Neural cell (in vitro differentiated cells): ENCODE results near the gene METTL6. TPM values are rescaled to one million over a fixed set of nuclear protein-coding genes. Genes with fewer than 3 reads are reported as not detected.

Source experiments
- H2AFZ ChIP-seq: fragments of 200-600, 300-800 bp; sonication (generic), shearing (Covaris generic); 2 replicates; pipeline ENCODE4 v1.6.0; 2014; ENCODE audit warnings: low read depth, mild to moderate bottlenecking, antibody characterized with exemption, low read length, moderate library complexity
- H3F3A ChIP-seq: fragments of 200-600 bp; shearing (Covaris generic); 2 replicates; pipeline ENCODE4 v1.6.1; 2016; ENCODE audit warnings: mild to moderate bottlenecking, moderate library complexity, mixed read lengths, antibody characterized with exemption, low read length; ENCODE audit not compliant: insufficient read depth, poor library complexity, severe bottlenecking
- H3K27ac ChIP-seq: fragments of 200-600, 300-800 bp; sonication (generic), shearing (Covaris generic); 2 replicates; pipeline ENCODE4 v1.5.1; 2014; ENCODE audit warnings: mild to moderate bottlenecking, low read length, moderate library complexity
- H3K27me3 ChIP-seq: fragments of 300-800, 200-600 bp; sonication (generic), shearing (Covaris generic); 2 replicates; pipeline ENCODE4 v1.6.0; 2014; ENCODE audit warnings: mild to moderate bottlenecking, low read depth, low read length, moderate library complexity; ENCODE audit not compliant: insufficient read depth
- H3K36me3 ChIP-seq: fragments of 300-800, 200-600 bp; sonication (generic), shearing (Covaris generic); 2 replicates; pipeline ENCODE4 v1.5.1; 2014; ENCODE audit warnings: mild to moderate bottlenecking, antibody characterized with exemption, low read length, moderate library complexity; ENCODE audit not compliant: insufficient read depth
- H3K4me2 ChIP-seq: fragments of 300-800, 200-600 bp; sonication (generic), shearing (Covaris generic); 2 replicates; pipeline ENCODE4 v1.6.0; 2014; ENCODE audit warnings: mild to moderate bottlenecking, low read length
- H3K4me3 ChIP-seq: fragments of 300-800, 200-600 bp; sonication (generic), shearing (Covaris generic); 2 replicates; pipeline ENCODE4 v1.5.1; 2014; ENCODE audit warnings: mild to moderate bottlenecking, low read length, moderate library complexity
- H3K79me2 ChIP-seq: fragments of 200-600 bp; shearing (Covaris generic); replicated peaks from 2 replicates; pipeline ENCODE4 v1.6.0; 2014; ENCODE audit warnings: mild to moderate bottlenecking, low read length, moderate library complexity; ENCODE audit not compliant: insufficient read depth
- H3K9ac ChIP-seq: fragments of 300-800, 200-600 bp; sonication (generic), shearing (Covaris generic); 2 replicates; pipeline ENCODE4 v1.6.1; 2016; ENCODE audit warnings: mild to moderate bottlenecking, low read length, mixed read lengths
- H3K9me2 ChIP-seq: fragments of 200-600 bp; shearing (Covaris generic); 2 replicates; pipeline ENCODE4 v1.6.1; 2016; ENCODE audit warnings: mild to moderate bottlenecking, low read length, mixed read lengths; ENCODE audit not compliant: insufficient read depth
- H3K9me3 ChIP-seq: fragments of 200-600, 300-800 bp; sonication (generic), shearing (Covaris generic); 2 replicates; pipeline ENCODE4 v1.6.1; 2016; ENCODE audit warnings: mild to moderate bottlenecking, mixed run types, low read length, moderate library complexity, mixed read lengths
- H4K20me1 ChIP-seq: fragments of 200-600 bp; shearing (Covaris generic); 2 replicates; pipeline ENCODE4 v1.6.1; 2016; ENCODE audit warnings: mild to moderate bottlenecking, mixed run types; ENCODE audit not compliant: insufficient read depth
- EP300 ChIP-seq: fragments of 450-650 bp; conservative IDR thresholded peaks from 2 replicates; pipeline ENCODE4 v1.6.1; 2014; ENCODE audit warnings: antibody characterized with exemption, mild to moderate bottlenecking, moderate library complexity; ENCODE audit not compliant: poor library complexity, severe bottlenecking
- EZH2 ChIP-seq: fragments of 200-600, 300-800 bp; shearing (Covaris generic), sonication (generic); IDR thresholded peaks from 2 replicates; pipeline ENCODE4 v1.6.1; 2014; ENCODE audit warnings: antibody characterized with exemption, low read length, borderline replicate concordance, mild to moderate bottlenecking; ENCODE audit not compliant: insufficient read depth, poor library complexity, severe bottlenecking
- MXI1 ChIP-seq: fragments of 450-650 bp; conservative IDR thresholded peaks from 2 replicates; pipeline ENCODE4 v1.6.1; 2014; ENCODE audit warnings: antibody characterized with exemption, mild to moderate bottlenecking; ENCODE audit not compliant: poor library complexity, severe bottlenecking
- POLR2AphosphoS5 ChIP-seq: IDR thresholded peaks from 2 replicates; pipeline ENCODE4 v1.6.1; 2012
- RAD21 ChIP-seq: fragments of 450-650 bp; conservative IDR thresholded peaks from 2 replicates; pipeline ENCODE4 v1.6.1; 2014; ENCODE audit warnings: antibody characterized with exemption, mild to moderate bottlenecking, moderate library complexity
- SMC3 ChIP-seq: fragments of 450-650 bp; conservative IDR thresholded peaks from 2 replicates; pipeline ENCODE4 v1.6.1; 2014; ENCODE audit warnings: antibody characterized with exemption, mild to moderate bottlenecking, moderate library complexity; ENCODE audit not compliant: poor library complexity
- TAF1 ChIP-seq: IDR thresholded peaks from 2 replicates; pipeline ENCODE4 v1.6.1; 2012; ENCODE audit warnings: low read depth
- polyA plus RNA-seq: library from polyadenylated mRNA; depleted of rRNA; stranded (reverse); fragments of >200 nt; gene quantifications from 2 replicates; pipeline ENCODE4 v1.2.3, GENCODE V29; 2014
- TF ChIP-seq, protein P1 (sequence below): fragments of 450-650 bp; IDR thresholded peaks from 2 replicates; pipeline ENCODE4 v1.5.1; 2014; ENCODE audit warnings: antibody characterized with exemption, mild to moderate bottlenecking, moderate library complexity; ENCODE audit not compliant: poor library complexity, severe bottlenecking
- TF ChIP-seq, protein P2 (sequence below): IDR thresholded peaks from 2 replicates; pipeline ENCODE4 v1.6.1; 2012; ENCODE audit warnings: borderline replicate concordance

METTL6 gene
- polyA plus RNA-seq, 1 donor from 2014 or later = 60.8 TPM

DNA sequence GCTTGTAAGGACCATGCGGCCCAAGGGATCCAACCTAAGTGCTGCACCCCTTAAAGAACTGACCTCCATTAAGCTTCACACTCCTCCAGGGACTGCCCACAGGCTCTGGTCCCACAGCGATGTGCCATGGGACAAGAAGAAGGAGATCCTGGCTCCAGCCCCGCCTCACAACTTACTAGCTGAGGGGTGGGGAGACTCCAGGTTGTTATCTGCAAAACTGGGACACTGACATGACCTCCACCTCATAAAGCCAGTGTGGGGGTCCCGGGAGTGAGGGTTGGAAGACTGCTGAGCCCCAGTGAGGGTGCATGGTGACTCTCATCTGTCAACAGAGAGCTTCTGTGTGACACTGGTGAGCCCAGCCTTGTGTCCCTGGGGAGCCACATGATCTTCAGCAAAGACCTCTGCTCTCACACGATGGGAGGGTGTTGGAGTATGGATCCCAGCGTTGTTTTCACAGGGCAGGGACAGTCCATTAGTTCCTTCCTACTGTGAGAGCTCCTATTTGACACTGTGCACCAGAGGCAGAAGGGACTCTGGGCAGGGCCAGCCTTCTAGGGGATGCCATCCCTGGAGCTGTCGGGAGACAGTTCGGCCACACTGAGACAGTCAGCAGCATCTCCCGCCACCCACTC is 26.8 kb upstream of the METTL6 start:
- Histone ChIP-seq H3K9me3 (no peaks in the 10 kb centered on the region), H3K4me2 (no peak overlapping the region), H3K9ac (no peak overlapping the region), H4K20me1 (no peaks in the 10 kb centered on the region), H3K9me2 (no peaks in the 10 kb centered on the region), H3K27ac (no peak overlapping the region), H3K27me3 (no peaks in the 10 kb centered on the region), H2AFZ (no peak overlapping the region), H3K36me3 (no peaks in the 10 kb centered on the region), H3K4me3 (no peak overlapping the region), H3K79me2 (no peaks in the 10 kb centered on the region), H3F3A (no peaks in the 10 kb centered on the region)
- no peak for TF ChIP-seq SMC3
- no peak for TF ChIP-seq RAD21
- no peak for TF ChIP-seq POLR2AphosphoS5
- no peak for TF ChIP-seq EZH2
- no peak for TF ChIP-seq MXI1
- no peak for TF ChIP-seq TAF1
- TF ChIP-seq EP300 = no peak
- TF ChIP-seq, protein P1, sequence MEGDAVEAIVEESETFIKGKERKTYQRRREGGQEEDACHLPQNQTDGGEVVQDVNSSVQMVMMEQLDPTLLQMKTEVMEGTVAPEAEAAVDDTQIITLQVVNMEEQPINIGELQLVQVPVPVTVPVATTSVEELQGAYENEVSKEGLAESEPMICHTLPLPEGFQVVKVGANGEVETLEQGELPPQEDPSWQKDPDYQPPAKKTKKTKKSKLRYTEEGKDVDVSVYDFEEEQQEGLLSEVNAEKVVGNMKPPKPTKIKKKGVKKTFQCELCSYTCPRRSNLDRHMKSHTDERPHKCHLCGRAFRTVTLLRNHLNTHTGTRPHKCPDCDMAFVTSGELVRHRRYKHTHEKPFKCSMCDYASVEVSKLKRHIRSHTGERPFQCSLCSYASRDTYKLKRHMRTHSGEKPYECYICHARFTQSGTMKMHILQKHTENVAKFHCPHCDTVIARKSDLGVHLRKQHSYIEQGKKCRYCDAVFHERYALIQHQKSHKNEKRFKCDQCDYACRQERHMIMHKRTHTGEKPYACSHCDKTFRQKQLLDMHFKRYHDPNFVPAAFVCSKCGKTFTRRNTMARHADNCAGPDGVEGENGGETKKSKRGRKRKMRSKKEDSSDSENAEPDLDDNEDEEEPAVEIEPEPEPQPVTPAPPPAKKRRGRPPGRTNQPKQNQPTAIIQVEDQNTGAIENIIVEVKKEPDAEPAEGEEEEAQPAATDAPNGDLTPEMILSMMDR = no peak
- TF ChIP-seq, protein P2, sequence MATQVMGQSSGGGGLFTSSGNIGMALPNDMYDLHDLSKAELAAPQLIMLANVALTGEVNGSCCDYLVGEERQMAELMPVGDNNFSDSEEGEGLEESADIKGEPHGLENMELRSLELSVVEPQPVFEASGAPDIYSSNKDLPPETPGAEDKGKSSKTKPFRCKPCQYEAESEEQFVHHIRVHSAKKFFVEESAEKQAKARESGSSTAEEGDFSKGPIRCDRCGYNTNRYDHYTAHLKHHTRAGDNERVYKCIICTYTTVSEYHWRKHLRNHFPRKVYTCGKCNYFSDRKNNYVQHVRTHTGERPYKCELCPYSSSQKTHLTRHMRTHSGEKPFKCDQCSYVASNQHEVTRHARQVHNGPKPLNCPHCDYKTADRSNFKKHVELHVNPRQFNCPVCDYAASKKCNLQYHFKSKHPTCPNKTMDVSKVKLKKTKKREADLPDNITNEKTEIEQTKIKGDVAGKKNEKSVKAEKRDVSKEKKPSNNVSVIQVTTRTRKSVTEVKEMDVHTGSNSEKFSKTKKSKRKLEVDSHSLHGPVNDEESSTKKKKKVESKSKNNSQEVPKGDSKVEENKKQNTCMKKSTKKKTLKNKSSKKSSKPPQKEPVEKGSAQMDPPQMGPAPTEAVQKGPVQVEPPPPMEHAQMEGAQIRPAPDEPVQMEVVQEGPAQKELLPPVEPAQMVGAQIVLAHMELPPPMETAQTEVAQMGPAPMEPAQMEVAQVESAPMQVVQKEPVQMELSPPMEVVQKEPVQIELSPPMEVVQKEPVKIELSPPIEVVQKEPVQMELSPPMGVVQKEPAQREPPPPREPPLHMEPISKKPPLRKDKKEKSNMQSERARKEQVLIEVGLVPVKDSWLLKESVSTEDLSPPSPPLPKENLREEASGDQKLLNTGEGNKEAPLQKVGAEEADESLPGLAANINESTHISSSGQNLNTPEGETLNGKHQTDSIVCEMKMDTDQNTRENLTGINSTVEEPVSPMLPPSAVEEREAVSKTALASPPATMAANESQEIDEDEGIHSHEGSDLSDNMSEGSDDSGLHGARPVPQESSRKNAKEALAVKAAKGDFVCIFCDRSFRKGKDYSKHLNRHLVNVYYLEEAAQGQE = no peak

DNA sequence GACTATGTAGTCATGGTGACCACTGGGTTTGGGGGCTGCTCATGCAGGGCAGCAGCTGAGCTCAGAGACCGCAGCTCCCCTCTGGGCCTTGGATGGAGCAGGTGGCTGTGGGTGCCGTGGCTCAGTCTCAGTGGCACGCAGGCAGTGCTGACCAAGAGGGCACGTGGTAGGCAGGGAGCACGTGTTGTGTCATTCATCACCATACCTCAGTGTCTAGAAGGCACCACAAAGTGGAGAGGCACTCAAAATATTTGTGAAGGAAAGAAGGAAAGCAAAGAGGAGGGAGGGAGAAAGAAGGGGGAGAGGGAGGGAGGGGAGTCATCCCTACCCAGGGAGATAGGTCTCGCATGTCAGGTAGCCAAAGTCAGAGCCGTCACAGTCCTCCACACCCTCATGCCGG is 26.2 kb upstream of the METTL6 start:
- Histone ChIP-seq H3K79me2 (no peaks in the 10 kb centered on the region), H3K9me2 (no peaks in the 10 kb centered on the region), H3K4me3 (no peak overlapping the region), H3K4me2 (no peak overlapping the region), H3K36me3 (no peaks in the 10 kb centered on the region), H3K27me3 (no peaks in the 10 kb centered on the region), H3K27ac (no peak overlapping the region), H3K9ac (no peak overlapping the region), H2AFZ (no peak overlapping the region), H3F3A (no peaks in the 10 kb centered on the region), H4K20me1 (no peaks in the 10 kb centered on the region), H3K9me3 (no peaks in the 10 kb centered on the region)
- TF ChIP-seq, protein P2 = no peak
- TF ChIP-seq TAF1 = no peak
- TF ChIP-seq MXI1 = no peak
- TF ChIP-seq SMC3 = no peak
- no peak for TF ChIP-seq EP300
- no peak for TF ChIP-seq RAD21
- TF ChIP-seq, protein P1 = no peak
- no peak for TF ChIP-seq EZH2
- TF ChIP-seq POLR2AphosphoS5 = no peak
